Measurements from ENCODE around the gene COL4A2.

- no peak for TF ChIP-seq CTCF (IDR thresholded peaks at IDR 0.05)
- no peak for TF ChIP-seq POLR2A (IDR thresholded peaks at IDR 0.05; ENCODE audit: low read depth)
- TF ChIP-seq POLR2AphosphoS5 (IDR thresholded peaks at IDR 0.05) = no peak
Observed at GRCh38 chr13:110445722-110446574, 138.9 kb downstream of the COL4A2 start.

Data from esophagus muscularis mucosa (tissue), 3 donors.